HK-2 (cell line): ENCODE results near the gene DHX30.

Source experiments
- DNase-seq: peaks from one replicate; pipeline ENCODE4 v3.0.0-alpha.2; 2018; ENCODE audit not compliant: unreplicated experiment

Gene DHX30

DNA sequence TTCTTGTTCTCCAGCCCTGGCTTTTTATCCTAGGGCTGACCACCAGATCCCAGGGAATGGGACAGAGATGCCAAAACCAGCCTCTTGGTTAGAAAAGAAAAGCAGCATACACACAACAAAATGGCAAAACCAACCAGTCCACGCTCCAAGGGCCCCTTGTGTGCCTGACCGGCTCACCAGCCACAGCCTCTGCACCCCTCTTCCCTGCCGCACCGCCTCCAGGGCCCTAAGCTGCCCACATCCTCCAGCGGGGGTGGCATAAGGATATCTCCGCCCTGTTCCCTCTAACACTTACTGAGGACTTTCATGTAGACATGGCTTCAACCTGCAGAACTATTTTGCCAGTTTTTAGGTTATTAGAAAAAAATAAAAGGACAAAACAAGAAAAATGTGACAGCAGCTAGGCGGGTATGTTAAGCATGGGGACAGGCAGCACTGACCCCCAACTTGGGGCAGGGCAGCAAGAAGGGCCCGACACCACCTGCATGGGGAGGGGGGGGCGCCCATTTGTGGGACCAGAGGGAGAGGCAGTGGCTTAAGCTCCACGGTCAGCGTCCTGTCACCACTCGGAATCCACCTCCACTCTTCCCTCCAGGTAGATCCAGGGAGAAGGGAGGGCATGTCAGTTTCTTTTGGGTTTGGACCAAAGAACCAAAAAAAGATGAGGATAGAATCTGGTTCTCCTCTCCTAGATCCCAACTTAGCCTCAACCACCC lies 49.1 kb downstream of the DHX30 start:
- no peak for DNase-seq

DNA sequence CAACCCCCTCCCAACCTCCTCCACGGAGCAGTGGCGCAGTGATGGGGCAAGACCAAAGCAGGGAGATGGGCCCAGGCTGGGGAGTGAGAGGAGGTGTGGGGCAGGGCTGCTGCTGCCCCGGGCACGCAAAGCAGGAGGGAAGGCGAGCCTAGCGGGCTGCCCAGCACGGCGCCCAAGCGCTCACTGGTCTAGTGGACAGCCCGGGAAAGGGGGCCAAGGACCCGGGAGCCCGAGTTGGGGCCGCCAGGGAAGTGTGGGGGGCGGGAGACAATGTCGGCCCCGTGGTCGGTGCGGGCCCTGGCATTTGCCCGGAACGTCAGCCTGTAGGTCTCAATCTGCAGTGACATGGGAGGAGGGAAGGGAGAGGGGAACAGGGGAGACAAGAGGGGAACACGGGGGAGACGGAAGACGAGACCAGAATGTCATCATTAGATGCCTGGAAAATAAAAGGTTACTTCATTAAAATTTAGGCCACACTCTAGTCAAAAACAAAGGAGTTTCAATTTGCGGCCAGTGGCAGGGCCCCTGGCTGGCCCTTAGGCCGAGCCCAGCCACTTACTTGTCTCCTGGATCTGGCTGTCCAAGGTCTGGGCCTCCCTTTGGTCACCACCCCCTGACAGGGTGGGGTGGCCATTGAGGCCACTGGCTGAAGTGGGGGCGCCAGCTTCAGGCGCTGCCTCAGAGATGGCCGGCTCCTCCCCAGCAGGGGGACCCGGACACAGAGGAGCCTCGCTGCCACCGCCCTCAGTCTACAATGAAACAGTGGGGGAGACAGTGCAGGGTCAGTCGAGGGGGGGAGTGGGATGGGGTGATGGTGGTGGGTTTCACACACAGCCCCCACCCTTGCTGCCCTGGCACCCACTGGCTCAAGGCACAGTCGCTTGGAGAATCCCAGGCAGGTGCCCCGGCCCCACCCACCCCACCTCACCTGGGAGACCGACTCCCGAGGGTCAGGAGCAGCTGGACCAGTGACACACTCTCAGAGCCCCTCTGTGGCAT lies 50.0 kb downstream of the DHX30 start:
- DNase-seq: no peak

DNA sequence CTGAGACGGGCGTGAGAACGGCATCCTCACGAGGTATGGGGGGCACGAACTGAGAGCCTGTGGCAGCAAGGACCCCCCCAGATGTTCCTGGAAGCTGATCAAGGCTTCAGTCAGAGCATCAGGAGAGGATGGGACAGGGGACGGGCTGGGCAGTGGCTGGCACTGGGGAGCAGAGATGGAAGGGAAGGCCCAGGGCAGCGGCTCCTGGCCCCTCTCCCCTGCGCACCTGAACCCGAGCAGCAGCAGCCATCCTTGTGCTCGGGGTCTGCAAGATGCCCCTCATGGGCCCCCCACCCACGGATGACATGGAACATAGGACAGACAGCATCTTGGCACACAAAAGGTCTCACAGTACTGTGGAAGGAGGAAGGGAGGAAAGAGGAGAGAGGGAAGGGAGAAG lies 51.3 kb downstream of the DHX30 start:
- no peak for DNase-seq

DNA sequence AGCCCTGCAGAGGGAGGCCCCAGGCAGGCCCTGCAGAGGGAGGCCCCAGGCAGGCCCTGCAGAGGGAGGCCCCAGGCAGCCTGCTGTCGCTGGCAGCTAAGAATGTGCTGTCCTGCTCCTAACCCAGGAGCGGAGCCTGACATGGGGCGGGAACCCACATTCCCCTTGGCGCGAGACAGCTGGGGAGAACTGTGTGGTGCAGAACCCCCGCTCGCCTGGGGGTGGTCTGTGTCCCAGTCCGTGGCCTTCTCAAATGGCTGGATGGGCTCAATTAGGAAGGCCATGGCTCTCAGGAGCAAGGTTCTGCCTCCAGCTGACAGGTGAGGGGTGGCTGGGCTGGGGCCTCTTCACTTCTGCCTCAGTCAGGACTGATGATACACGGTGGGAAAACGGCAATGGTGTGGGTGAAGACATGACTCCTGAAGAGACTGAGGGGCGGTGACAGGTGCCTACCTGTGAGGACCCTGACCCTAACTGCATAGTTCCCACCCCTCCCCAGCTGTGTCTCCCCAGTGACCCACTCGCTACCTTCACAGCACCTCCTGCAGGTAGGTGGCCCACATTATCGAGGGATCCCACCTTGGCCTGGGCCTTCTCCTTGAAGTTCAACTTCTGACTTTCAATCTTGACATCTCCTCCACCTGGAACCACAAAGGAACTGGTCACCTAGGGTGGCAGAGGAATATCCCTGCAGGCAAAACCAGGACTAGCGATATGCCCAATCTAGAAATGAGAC lies 52.0 kb downstream of the DHX30 start:
- DNase-seq: no peak

- DNase-seq: no peak
Measured at GRCh38 chr3:47855461-47856383, 52.8 kb downstream of the DHX30 start.

GRCh38 chr3:47856669-47857068 lies 53.7 kb downstream of the DHX30 start:
- DNase-seq: no peak

GRCh38 chr3:47857151-47857550 lies 54.2 kb downstream of the DHX30 start:
- DNase-seq: no peak

DNA sequence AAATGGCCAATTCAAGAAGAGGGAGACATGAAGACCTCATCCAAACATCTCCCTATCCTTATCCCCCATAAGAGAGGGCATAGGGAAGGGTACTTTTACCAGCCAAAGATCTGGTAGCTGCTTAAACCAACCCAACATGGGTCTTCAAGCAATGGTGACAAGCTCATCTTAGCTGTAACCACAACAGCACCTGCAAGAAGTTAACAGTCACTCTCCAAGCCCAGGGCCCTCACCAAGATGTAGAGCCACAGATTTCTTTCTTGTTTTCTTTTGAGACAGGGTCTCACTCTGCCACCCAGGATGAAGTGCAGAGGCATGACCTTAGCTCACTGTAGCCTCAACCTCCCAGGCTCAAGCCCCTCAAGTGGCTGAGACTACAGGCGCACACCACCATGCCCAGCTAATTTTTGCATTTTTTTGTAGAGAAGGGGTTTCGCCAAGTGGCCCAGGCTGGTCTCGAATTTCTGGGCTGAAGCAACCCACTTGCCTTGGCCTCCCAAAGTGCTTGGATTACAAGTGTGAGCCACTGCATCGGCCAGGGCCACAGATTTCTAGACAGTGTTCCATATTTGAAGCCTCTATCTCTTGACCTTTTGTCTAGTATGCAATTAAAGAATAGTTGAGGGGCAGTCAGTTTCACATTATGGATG lies 57.1 kb downstream of the DHX30 start:
- no peak for DNase-seq

- no peak for DNase-seq
Measured at GRCh38 chr3:47863391-47864128, 60.6 kb downstream of the DHX30 start.

GRCh38 chr3:47865192-47865591 lies 62.3 kb downstream of the DHX30 start:
- no peak for DNase-seq

DNA sequence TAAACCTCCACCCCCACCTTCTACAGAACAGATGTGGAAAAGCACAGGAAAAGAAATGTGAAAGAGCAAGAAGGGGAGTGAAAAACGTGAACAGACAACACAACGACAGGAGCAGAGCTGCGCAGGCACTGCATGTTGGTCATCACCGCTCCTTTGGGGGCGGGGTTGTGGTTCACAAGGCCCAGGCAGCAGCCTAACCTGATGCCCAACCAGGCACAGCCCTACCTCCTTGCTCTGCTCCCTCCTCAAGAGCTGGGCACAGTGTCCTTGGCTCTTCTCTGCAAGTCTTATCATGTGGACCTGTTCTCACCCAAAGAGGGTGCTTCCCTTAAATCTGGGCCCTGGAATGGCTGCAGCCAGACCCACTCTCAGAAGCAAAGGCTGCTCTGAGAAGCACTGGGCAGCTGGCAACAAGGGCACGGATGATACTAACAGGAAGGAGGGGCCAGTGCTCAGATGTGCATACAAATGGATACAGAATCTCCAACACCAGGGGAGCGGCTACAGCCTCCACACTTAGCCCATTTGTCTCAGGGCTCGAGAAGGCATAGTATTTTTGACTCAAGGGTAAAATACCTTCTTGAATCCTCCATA lies 64.6 kb downstream of the DHX30 start:
- no peak for DNase-seq

GRCh38 chr3:47868306-47868705 lies 65.4 kb downstream of the DHX30 start:
- no peak for DNase-seq

DNA sequence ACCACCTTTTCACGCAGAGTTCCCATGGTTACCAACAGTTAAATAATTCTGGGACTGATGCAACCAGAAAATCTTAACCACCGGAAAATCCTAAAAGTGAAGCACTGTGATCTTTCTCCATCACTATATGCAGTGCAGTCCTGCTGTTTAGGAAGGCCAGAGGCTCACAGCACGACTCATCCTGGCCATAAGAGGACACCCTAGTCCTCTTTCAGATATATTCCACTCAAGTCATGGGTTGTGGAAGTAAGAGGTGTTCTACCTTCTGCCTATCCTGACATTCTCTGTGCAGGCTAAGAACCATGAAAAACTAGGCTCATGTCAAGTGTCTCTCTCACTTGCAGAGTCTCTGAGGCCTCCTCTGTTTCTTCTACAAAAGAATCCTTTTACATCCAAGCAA lies 67.2 kb downstream of the DHX30 start:
- no peak for DNase-seq

GRCh38 chr3:47870702-47871260 lies 67.8 kb downstream of the DHX30 start:
- DNase-seq: no peak

DNA sequence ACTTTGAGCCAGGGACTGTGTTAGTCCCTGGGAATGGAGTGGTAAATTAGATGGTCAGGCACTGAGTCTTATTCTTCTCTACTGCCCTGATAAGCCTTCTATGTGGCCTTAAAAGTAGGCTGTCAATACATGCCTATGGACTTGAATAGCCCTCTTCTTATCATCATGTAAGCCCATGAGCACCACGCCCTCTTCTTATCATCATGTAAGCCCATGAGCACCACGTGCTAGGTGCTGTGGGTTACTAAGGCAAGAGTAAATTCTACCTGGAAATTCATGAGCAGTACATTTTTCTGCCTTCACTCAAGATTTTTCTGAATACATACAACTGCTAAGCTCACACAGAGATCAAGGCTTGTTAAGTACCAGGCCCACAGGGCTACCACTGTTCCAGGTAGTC lies 68.5 kb downstream of the DHX30 start:
- DNase-seq: no peak

- no peak for DNase-seq
Measured at GRCh38 chr3:47872916-47873315, 70.0 kb downstream of the DHX30 start.

- DNase-seq: no peak
Measured at GRCh38 chr3:47874438-47874837, 71.5 kb downstream of the DHX30 start.

GRCh38 chr3:47874913-47875312 lies 72.0 kb downstream of the DHX30 start:
- no peak for DNase-seq

- DNase-seq: no peak
Measured at GRCh38 chr3:47877290-47877689, 74.4 kb downstream of the DHX30 start.
